ENCODE results near the gene KIZ.

The KIZ gene

DNA sequence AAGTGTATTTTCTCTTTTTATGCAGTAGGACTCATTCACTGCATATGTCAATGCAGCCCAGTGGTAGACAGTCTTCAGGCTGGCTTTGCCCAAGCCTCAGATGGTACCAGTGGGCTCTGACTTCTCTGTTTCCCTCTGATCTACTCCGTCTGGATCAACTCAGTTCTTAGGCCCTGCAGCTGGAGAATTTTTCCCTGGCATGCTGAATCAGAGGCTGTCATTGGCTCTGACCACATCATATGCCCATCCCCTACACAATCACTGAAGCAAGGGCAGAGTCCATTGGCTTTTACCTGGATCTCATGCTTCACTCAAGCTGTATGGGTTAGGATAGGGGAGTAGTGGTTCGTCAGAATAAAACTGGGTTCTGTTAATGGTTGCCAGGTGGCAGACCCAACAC is 57.8 kb downstream of the KIZ start:
- H3K4me3 ChIP-seq (ENCODE audit: low read length) = no peak overlapping the region
- no peak for DNase-seq (ENCODE audit: low read depth)

GRCh38 chr20:21184819-21185218 is 58.9 kb downstream of the KIZ start:
- no peak overlapping the region for H3K4me3 ChIP-seq (ENCODE audit: low read length)
- DNase-seq (ENCODE audit: low read depth) = no peak
- TF ChIP-seq, protein P1, sequence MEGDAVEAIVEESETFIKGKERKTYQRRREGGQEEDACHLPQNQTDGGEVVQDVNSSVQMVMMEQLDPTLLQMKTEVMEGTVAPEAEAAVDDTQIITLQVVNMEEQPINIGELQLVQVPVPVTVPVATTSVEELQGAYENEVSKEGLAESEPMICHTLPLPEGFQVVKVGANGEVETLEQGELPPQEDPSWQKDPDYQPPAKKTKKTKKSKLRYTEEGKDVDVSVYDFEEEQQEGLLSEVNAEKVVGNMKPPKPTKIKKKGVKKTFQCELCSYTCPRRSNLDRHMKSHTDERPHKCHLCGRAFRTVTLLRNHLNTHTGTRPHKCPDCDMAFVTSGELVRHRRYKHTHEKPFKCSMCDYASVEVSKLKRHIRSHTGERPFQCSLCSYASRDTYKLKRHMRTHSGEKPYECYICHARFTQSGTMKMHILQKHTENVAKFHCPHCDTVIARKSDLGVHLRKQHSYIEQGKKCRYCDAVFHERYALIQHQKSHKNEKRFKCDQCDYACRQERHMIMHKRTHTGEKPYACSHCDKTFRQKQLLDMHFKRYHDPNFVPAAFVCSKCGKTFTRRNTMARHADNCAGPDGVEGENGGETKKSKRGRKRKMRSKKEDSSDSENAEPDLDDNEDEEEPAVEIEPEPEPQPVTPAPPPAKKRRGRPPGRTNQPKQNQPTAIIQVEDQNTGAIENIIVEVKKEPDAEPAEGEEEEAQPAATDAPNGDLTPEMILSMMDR (conservative IDR thresholded peaks at IDR 0.05; ENCODE audit: low read depth, low read length) = no peak

More for the DNA sequence above, 57.8 kb downstream of the KIZ start:
- TF ChIP-seq, protein P1 (conservative IDR thresholded peaks at IDR 0.05; ENCODE audit: low read depth, low read length) = no peak

- TF ChIP-seq, protein P1 (conservative IDR thresholded peaks at IDR 0.05; ENCODE audit: low read depth, low read length) = no peak
- H3K4me3 ChIP-seq (ENCODE audit: low read length) = no peak overlapping the region
- no peak for DNase-seq (ENCODE audit: low read depth)
These were observed 60.0 kb downstream of the KIZ start for GRCh38 chr20:21185849-21186248.

DNA sequence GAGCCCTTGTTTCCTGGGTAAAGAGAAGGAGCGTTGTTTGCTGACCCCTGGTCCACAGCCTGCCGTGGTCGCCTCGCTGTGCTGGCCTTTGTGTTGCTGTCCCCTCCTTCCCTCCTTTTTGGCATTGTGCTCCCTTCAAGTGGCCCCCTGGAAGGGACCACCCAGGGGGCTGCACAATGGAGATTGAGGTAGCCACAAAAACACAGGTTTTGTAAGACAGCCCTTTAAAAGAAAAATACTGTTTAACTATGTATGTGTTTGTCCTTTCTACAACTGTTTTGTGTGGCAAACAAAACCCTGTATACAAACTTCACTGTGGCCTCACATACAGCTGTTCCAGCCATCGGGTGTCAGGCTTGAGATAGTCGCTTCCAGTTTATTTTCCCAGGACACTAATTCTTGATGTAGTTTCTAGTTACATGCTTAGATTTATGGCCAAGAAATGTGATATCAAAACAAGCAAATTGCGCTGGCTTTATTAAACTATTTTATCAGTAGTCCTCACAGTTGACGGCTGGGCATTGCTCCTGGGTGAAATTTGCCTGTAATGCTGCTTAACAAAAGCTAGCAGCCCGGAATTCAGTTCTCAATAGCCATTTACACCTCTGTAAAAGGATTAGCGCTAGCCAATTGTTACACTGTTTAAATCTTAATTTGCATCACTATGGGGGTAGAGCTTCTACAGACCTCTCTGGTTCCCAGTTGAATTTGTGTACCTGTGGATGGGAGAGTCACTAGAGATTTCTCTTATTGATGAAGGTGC is 64.1 kb downstream of the KIZ start:
- DNase-seq (ENCODE audit: low read depth) = no peak
- TF ChIP-seq, protein P1 (conservative IDR thresholded peaks at IDR 0.05; ENCODE audit: low read depth, low read length) = no peak
- H3K4me3 ChIP-seq (ENCODE audit: low read length) = no peak overlapping the region

GRCh38 chr20:21190869-21191268 is 65.0 kb downstream of the KIZ start:
- no peak for DNase-seq (ENCODE audit: low read depth)
- TF ChIP-seq, protein P1 (conservative IDR thresholded peaks at IDR 0.05; ENCODE audit: low read depth, low read length) = no peak
- no peak overlapping the region for H3K4me3 ChIP-seq (ENCODE audit: low read length)

- TF ChIP-seq, protein P1 (conservative IDR thresholded peaks at IDR 0.05; ENCODE audit: low read depth, low read length) = no peak
- no peak for DNase-seq (ENCODE audit: low read depth)
- no peak overlapping the region for H3K4me3 ChIP-seq (ENCODE audit: low read length)
These were observed 66.0 kb downstream of the KIZ start for GRCh38 chr20:21191839-21192238.

DNA sequence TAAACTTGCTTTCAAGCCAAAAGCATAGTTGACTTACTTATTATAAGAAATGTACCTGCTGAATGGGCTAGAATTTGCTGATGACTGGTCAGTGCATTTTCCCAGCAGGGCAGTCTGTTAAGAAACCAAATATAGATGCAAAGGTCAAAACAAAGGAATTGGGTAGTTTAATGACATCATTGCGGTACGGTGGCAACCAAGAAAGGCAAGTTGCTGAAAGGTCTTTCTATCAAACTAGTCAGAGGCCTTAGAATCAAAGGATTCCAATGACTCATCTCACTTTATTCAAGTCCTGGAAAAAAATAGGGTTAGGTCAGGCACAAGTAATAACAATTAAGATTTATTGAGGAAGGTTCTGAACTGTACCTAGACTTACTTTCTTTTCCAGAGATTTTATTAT is 76.4 kb downstream of the KIZ start:
- H3K4me3 ChIP-seq (ENCODE audit: low read length) = no peak overlapping the region
- DNase-seq (ENCODE audit: low read depth) = no peak
- TF ChIP-seq, protein P1 (conservative IDR thresholded peaks at IDR 0.05; ENCODE audit: low read depth, low read length) = no peak

Data from retinal pigment epithelial cell (primary cell).